ENCODE data around the gene POLR3C.
A peak's percentile ranks its signal among the peaks of the same experiment; 100 is the strongest.

Gene POLR3C

GRCh38 chr1:145871994-145872924 lies 48.3 kb downstream of the POLR3C start:
- no peak for DNase-seq (ENCODE audit: low read depth in 2 of 2)

DNA sequence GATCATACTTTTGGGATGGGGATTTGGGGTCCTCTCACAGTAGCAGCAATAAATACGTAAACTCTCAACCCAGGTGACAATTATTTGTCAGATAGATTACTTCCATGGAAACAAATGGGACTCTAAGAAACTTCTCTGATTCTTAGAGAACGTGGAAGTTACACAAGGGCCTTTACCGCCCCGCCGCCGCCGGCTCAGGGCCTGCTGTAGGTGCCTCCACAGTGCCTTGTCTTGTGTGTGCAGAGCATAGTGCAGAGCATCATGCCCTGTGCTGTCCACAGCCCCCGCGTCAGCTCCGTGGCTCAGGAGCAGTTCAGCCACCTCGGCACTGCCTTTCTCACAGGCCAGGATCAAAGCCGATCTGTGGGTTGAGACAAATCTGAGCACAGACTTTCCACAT lies 50.6 kb downstream of the POLR3C start:
- DNase-seq (ENCODE audit: low read depth in 2 of 2): no peak

DNA sequence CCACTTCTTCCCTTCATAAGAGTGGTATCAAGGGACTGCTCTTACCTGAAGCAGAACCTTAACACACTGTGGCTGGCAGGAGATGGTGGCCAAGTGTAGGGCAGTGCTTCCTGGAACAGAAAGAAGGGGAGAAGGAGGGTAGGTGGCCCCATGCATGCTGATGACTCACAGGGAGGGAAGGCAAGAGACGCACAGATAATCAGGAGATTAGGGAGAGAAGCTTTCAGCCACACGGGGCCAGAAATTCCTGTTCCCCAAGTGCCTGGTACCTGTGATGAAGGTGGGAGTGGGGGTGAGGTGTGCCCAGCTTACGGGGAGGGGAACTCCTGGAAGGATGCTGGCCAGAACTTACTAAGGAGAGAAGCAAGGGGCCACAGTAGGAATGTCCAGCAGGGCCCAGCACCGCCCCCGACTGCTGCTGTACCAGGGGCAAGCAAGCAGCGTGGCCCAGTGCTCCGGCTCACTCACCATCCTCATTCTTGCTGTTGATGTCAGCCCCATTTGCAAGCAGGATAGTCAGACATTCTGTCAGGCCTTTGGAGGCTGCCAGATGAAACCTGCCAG lies 54.0 kb downstream of the POLR3C start:
- DNase-seq (ENCODE audit: low read depth in 2 of 2): no peak

DNA sequence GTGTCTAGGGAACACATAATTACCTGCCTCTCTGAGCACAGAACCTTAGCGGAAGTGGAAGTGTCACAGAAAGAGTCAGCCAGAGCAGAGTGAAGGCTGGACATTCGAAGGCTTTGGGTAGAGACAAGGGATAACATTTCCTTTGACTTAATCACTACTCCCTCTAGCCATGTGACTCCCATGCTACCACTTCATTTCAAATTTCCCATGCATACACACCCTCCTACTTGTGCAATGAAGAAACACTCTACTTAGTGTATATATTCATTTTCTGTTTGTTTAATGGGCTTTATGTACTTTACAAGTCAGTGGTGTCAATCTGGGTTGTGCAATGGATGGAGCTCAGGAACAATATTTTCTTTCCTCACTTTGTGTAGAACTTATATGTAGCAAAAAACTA lies 54.7 kb downstream of the POLR3C start:
- no peak for DNase-seq (ENCODE audit: low read depth in 2 of 2)

DNA sequence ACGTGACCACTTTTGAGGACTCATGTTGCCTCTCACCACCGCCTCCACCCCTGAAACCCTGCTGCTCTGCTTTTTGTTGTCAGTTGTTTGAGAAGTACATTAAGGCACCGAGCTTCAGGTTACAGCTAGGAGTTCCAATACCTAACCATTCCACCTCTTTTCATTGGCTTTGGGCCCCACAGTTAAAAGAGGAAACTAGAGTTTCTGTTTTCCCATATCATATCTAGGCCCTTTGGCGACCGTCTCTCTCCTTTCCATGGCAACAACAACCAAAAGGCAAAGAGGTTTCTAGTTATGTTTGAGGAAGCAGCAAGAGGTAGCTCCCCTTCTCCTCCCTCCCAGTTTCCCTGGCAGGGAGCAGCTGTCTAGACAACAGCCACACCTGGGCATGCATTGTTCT lies 55.8 kb downstream of the POLR3C start:
- no peak for DNase-seq (ENCODE audit: low read depth in 2 of 2)

- DNase-seq (ENCODE audit: low read depth in 2 of 2): no peak
These were observed 60.7 kb downstream of the POLR3C start for GRCh38 chr1:145884675-145885074.

GRCh38 chr1:145885738-145886287 lies 61.8 kb downstream of the POLR3C start, which contains the start of gene ANKRD35:
Gene ANKRD35, minus strand, starts transcription at chr1:145885866. Its CDS starts 108 bp downstream, at chr1:145885758.
- peak; percentile 80 to 81 for DNase-seq (ENCODE audit: low read depth in 2 of 2)

- no peak for DNase-seq (ENCODE audit: low read depth in 2 of 2)
These were observed 62.4 kb downstream of the POLR3C start for GRCh38 chr1:145886390-145886789.

DNA sequence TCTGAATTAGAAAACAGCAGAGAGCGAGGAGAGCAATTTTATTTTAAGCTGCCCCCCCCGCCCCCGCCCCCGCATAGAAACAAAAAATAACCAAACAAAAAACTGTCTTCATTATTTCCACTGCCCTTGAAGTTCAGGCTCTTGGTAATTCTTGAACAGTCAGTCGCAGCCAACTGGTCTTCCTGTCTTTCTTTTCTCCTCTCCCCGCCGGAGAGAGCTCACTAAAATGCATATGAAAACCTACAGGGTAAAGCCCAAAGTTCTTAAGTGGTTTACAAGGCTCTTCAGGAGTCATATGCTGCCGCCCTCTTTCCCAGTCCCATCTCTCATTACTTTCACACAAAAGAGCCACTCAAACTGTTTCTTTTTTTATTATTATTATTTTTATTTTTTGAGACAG lies 62.8 kb downstream of the POLR3C start:
- DNase-seq (ENCODE audit: low read depth in 2 of 2): no peak

DNA sequence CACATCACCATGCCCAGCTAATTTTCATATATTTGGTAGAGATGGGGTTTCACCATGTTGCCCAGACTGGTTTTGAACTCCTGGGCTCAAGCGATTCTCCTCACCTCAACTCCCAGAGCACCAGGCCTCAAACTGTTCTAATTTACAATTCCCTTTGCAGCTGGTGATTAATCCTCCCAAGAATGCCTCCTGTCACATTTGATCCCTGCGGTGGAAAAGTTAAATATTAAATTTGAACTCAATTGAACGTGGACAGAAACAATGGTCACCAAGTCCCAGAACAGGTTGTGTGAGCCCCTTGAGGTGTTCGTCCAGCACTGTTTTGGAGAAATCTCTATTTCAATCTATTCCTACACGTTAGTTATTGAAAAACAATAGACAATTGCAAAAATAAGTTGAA lies 63.6 kb downstream of the POLR3C start:
- no peak for DNase-seq (ENCODE audit: low read depth in 2 of 2)

GRCh38 chr1:145889722-145890121 lies 65.7 kb downstream of the POLR3C start:
- no peak for DNase-seq (ENCODE audit: low read depth in 2 of 2)

DNA sequence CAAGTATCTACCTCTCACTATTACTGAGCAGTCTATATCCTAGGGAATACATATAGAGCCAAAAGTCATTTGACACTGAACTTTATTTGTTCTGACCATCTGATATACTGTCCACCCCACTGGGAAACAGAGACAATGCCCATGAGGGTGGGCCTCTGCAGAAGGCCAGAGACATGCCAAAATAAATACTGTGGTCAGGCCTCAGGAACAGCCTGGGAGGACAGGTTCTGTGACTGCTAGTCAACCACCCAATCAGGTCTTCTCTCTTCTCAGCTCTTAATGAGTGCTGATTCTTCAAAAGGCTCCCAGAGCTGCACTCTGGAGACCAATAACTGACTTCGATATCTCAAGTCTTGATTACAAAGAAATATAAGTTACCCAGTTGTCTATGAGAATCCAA lies 67.1 kb downstream of the POLR3C start:
- no peak for DNase-seq (ENCODE audit: low read depth in 2 of 2)

GRCh38 chr1:145891587-145892485 lies 67.8 kb downstream of the POLR3C start:
- DNase-seq (ENCODE audit: low read depth in 2 of 2): peak in 1 of 2 donors; percentile 46

- DNase-seq (ENCODE audit: low read depth in 2 of 2): no peak
These were observed 68.6 kb downstream of the POLR3C start for GRCh38 chr1:145892486-145893087.

- DNase-seq (ENCODE audit: low read depth in 2 of 2): no peak
These were observed 69.5 kb downstream of the POLR3C start for GRCh38 chr1:145893306-145894055.
